Measurements from ENCODE around the gene CBR3.

CBR3 gene

GRCh38 chr21:36165356-36165755, 30.5 kb downstream of the CBR3 start:
- Histone ChIP-seq H3K36me3 (ENCODE audit: control insufficient read depth, insufficient read depth, low read length) (no peaks in the 10 kb centered on the region), H3K4me3 (ENCODE audit: low read depth, low read length) (no peak overlapping the region), H3K4me1 (peaks cover 3% of the 10 kb centered on the region), H3K27me3 (ENCODE audit: control insufficient read depth, insufficient read depth, low read length) (no peaks in the 10 kb centered on the region), H3K79me2 (peaks cover 19% of the 10 kb centered on the region), H3K4me2 (ENCODE audit: low read length) (no peak overlapping the region), H3K9me3 (ENCODE audit: control insufficient read depth, low read length) (no peaks in the 10 kb centered on the region), H3K27ac (no peak overlapping the region), H3K9ac (no peak overlapping the region), H2AFZ (no peak overlapping the region)
- no peak for TF ChIP-seq CTCF (IDR thresholded peaks at IDR 0.05)

GRCh38 chr21:36166705-36167104, 31.8 kb downstream of the CBR3 start:
- H3K36me3 ChIP-seq (ENCODE audit: control insufficient read depth, insufficient read depth, low read length), result no peaks in the 10 kb centered on the region
- H3K4me1 ChIP-seq, result peaks cover 6% of the 10 kb centered on the region
- peaks cover 11% of the 10 kb centered on the region for H3K79me2 ChIP-seq
- H3K4me2 ChIP-seq (ENCODE audit: low read length), result no peak overlapping the region
- no peak for TF ChIP-seq CTCF (IDR thresholded peaks at IDR 0.05)
- peak overlapping the region; percentile 45 for H3K27ac ChIP-seq
- H3K27me3 ChIP-seq (ENCODE audit: control insufficient read depth, insufficient read depth, low read length), result no peaks in the 10 kb centered on the region
- H3K9ac ChIP-seq, result no peak overlapping the region
- H2AFZ ChIP-seq, result no peak overlapping the region
- H3K9me3 ChIP-seq (ENCODE audit: control insufficient read depth, low read length), result no peaks in the 10 kb centered on the region
- no peak overlapping the region for H3K4me3 ChIP-seq (ENCODE audit: low read depth, low read length)

GRCh38 chr21:36167541-36167940, 32.7 kb downstream of the CBR3 start:
- no peaks in the 10 kb centered on the region for H3K9me3 ChIP-seq (ENCODE audit: control insufficient read depth, low read length)
- no peak for TF ChIP-seq CTCF (IDR thresholded peaks at IDR 0.05)
- H3K4me2 ChIP-seq (ENCODE audit: low read length), result no peak overlapping the region
- no peak overlapping the region for H2AFZ ChIP-seq
- H3K79me2 ChIP-seq, result peaks cover 7% of the 10 kb centered on the region
- no peaks in the 10 kb centered on the region for H3K27me3 ChIP-seq (ENCODE audit: control insufficient read depth, insufficient read depth, low read length)
- H3K27ac ChIP-seq, result no peak overlapping the region
- H3K4me1 ChIP-seq, result peaks cover 6% of the 10 kb centered on the region
- H3K9ac ChIP-seq, result no peak overlapping the region
- H3K4me3 ChIP-seq (ENCODE audit: low read depth, low read length), result no peak overlapping the region
- H3K36me3 ChIP-seq (ENCODE audit: control insufficient read depth, insufficient read depth, low read length), result no peaks in the 10 kb centered on the region

- no peak overlapping the region for H3K9ac ChIP-seq
- H2AFZ ChIP-seq, result no peak overlapping the region
- TF ChIP-seq CTCF (IDR thresholded peaks at IDR 0.05), result no peak
- H3K4me1 ChIP-seq, result peaks cover 3% of the 10 kb centered on the region
- no peak overlapping the region for H3K4me3 ChIP-seq (ENCODE audit: low read depth, low read length)
- H3K36me3 ChIP-seq (ENCODE audit: control insufficient read depth, insufficient read depth, low read length), result no peaks in the 10 kb centered on the region
- H3K27me3 ChIP-seq (ENCODE audit: control insufficient read depth, insufficient read depth, low read length), result no peaks in the 10 kb centered on the region
- H3K4me2 ChIP-seq (ENCODE audit: low read length), result no peak overlapping the region
- no peaks in the 10 kb centered on the region for H3K9me3 ChIP-seq (ENCODE audit: control insufficient read depth, low read length)
- H3K27ac ChIP-seq, result no peak overlapping the region
- peaks cover 7% of the 10 kb centered on the region for H3K79me2 ChIP-seq
These were observed 34.7 kb downstream of the CBR3 start for GRCh38 chr21:36169470-36170128.

- Histone ChIP-seq H3K4me1 (peaks cover 3% of the 10 kb centered on the region), H3K9me3 (ENCODE audit: control insufficient read depth, low read length) (no peaks in the 10 kb centered on the region), H3K79me2 (peaks cover 7% of the 10 kb centered on the region), H3K27me3 (ENCODE audit: control insufficient read depth, insufficient read depth, low read length) (no peaks in the 10 kb centered on the region), H3K36me3 (ENCODE audit: control insufficient read depth, insufficient read depth, low read length) (no peaks in the 10 kb centered on the region), H3K9ac (no peak overlapping the region), H3K4me2 (ENCODE audit: low read length) (no peak overlapping the region), H3K27ac (no peak overlapping the region), H3K4me3 (ENCODE audit: low read depth, low read length) (no peak overlapping the region), H2AFZ (no peak overlapping the region)
- TF ChIP-seq CTCF (IDR thresholded peaks at IDR 0.05), result no peak
These were observed 35.9 kb downstream of the CBR3 start for GRCh38 chr21:36170823-36171222.
